ENCODE results near the gene GNL2.

The GNL2 gene

DNA sequence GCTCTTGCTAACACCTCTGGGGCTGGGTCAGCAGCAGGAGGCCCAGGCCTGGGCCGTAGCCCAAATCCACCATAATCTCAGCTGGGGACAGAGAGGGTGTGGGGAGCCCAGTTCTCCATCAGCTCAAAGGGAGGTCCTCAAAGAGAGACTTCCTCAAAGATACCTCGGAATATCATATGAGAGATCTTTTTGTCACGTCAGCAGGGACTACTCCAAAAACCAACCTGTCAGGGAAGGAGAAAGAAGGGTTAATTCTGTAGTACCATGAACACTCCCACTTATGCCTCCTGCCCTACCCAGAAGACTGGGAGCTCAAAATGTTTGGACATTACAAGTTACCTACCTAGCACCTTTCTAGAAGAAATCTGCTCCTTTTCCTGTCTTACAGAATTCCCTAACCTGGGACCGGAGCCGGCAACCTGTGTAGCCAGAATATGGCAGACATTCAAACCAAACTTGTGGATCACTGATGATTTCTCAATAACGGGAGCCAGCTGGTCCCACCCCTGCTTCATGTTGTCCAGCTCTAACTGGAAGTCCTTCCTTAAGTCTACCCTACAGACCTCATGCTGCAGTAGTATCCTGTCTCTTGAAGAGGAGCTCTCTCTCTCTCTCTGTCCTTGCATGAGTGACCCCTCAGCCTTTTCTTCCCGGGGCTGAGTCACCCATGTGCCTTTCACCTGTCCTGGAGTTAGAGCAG, 34.1 kb upstream of the GNL2 start:
- no peaks in the 10 kb centered on the region for H3F3A ChIP-seq (ENCODE audit: control insufficient read depth, insufficient read depth)
- H4K20me1 ChIP-seq (ENCODE audit: control insufficient read depth, insufficient read depth, low read depth, low read length), result no peaks in the 10 kb centered on the region
- H3K9me3 ChIP-seq (ENCODE audit: control insufficient read depth, insufficient read depth, low read length), result no peaks in the 10 kb centered on the region
- H3K4me2 ChIP-seq (ENCODE audit: low read length), result no peak overlapping the region
- peaks cover 62% of the 10 kb centered on the region for H3K27me3 ChIP-seq (ENCODE audit: control insufficient read depth, low read length)
- H3K27ac ChIP-seq (ENCODE audit: low read depth, low read length), result no peak overlapping the region
- TF ChIP-seq EZH2phosphoT487 (IDR thresholded peaks at IDR 0.05; ENCODE audit: borderline replicate concordance, low read length), result no peak
- TF ChIP-seq CTCF (IDR thresholded peaks at IDR 0.05; ENCODE audit: low read depth, low read length, poor library complexity, severe bottlenecking), result no peak
- H3K79me2 ChIP-seq (ENCODE audit: control insufficient read depth, low read length), result no peaks in the 10 kb centered on the region
- no peak overlapping the region for H3K4me3 ChIP-seq (ENCODE audit: low read length)
- no peaks in the 10 kb centered on the region for H3K4me1 ChIP-seq (ENCODE audit: control insufficient read depth, low read length)
- H3K36me3 ChIP-seq (ENCODE audit: control insufficient read depth, low read length), result no peaks in the 10 kb centered on the region
- H3K9me2 ChIP-seq (replicated peaks; ENCODE audit: control insufficient read depth, low read length), result no peaks in the 10 kb centered on the region

DNA sequence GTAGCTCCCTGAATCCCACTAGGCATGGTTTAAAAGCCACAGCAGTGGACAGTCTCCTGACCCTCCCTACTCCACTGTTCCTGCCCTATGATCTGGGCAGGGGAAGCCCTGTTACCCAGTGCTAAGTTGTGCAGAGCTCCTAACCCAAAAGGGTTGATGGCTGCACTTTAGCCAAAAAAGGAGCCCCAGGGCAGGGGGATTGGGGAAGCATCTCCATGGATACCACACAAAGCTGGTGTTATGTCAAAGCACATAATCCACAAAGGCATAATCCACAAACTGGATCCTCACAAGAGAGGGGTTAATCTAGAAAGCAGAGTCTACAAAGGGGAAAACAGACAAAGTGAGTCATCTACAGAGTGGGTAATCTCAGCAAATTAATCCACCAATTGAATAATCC, 33.3 kb upstream of the GNL2 start:
- TF ChIP-seq CTCF (IDR thresholded peaks at IDR 0.05; ENCODE audit: low read depth, low read length, poor library complexity, severe bottlenecking), result no peak
- TF ChIP-seq EZH2phosphoT487 (IDR thresholded peaks at IDR 0.05; ENCODE audit: borderline replicate concordance, low read length), result no peak
- Histone ChIP-seq H3K9me2 (replicated peaks; ENCODE audit: control insufficient read depth, low read length) (no peaks in the 10 kb centered on the region), H3K9me3 (ENCODE audit: control insufficient read depth, insufficient read depth, low read length) (no peaks in the 10 kb centered on the region), H3K79me2 (ENCODE audit: control insufficient read depth, low read length) (no peaks in the 10 kb centered on the region), H3K4me1 (ENCODE audit: control insufficient read depth, low read length) (no peaks in the 10 kb centered on the region), H3K36me3 (ENCODE audit: control insufficient read depth, low read length) (no peaks in the 10 kb centered on the region), H3K4me2 (ENCODE audit: low read length) (no peak overlapping the region), H3K27ac (ENCODE audit: low read depth, low read length) (no peak overlapping the region), H3K4me3 (ENCODE audit: low read length) (no peak overlapping the region), H3K27me3 (ENCODE audit: control insufficient read depth, low read length) (peaks cover 56% of the 10 kb centered on the region), H3F3A (ENCODE audit: control insufficient read depth, insufficient read depth) (no peaks in the 10 kb centered on the region), H4K20me1 (ENCODE audit: control insufficient read depth, insufficient read depth, low read depth, low read length) (no peaks in the 10 kb centered on the region)

DNA sequence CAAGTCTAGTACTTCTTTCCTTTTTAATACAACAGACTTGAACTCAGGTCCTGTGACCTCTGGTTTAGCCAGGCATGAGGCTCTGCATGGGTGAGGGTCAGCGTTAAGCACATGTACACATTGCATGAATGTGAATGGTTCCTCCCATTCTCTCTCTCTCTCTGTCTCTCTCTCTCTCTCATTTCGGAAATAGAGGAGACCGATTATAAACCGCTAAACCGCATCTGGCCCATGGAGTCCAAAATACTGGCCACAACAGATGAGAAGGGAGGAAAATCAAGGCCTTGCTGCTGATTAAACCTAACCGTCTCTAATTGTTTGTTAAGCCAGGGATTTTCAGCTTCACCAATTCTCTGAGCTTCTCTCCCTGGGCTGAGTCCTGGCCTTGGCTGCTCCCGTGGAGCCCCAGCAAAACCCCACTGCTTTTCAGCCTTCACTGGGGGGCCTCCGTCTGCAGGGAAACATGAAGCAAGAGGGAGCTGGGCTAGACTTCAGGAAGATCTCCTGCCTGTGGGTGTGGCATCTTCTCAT, 32.4 kb upstream of the GNL2 start:
- Histone ChIP-seq H3K9me2 (replicated peaks; ENCODE audit: control insufficient read depth, low read length) (no peaks in the 10 kb centered on the region), H3K27ac (ENCODE audit: low read depth, low read length) (no peak overlapping the region), H3K4me2 (ENCODE audit: low read length) (no peak overlapping the region), H3K36me3 (ENCODE audit: control insufficient read depth, low read length) (no peaks in the 10 kb centered on the region), H3F3A (ENCODE audit: control insufficient read depth, insufficient read depth) (no peaks in the 10 kb centered on the region), H3K9me3 (ENCODE audit: control insufficient read depth, insufficient read depth, low read length) (no peaks in the 10 kb centered on the region), H3K27me3 (ENCODE audit: control insufficient read depth, low read length) (peaks cover 47% of the 10 kb centered on the region), H3K4me3 (ENCODE audit: low read length) (no peak overlapping the region), H4K20me1 (ENCODE audit: control insufficient read depth, insufficient read depth, low read depth, low read length) (no peaks in the 10 kb centered on the region), H3K4me1 (ENCODE audit: control insufficient read depth, low read length) (no peaks in the 10 kb centered on the region), H3K79me2 (ENCODE audit: control insufficient read depth, low read length) (no peaks in the 10 kb centered on the region)
- TF ChIP-seq EZH2phosphoT487 (IDR thresholded peaks at IDR 0.05; ENCODE audit: borderline replicate concordance, low read length), result no peak
- TF ChIP-seq CTCF (IDR thresholded peaks at IDR 0.05; ENCODE audit: low read depth, low read length, poor library complexity, severe bottlenecking), result no peak

Data from DOHH2 (cell line).